CD14-positive monocyte (primary cell): ENCODE measurements around the gene WDR41. TPM values are rescaled to one million over a fixed set of nuclear protein-coding genes. Genes with fewer than 3 reads are reported as not detected.

Experiments
- DNase-seq, 3 donors: peaks; one replicate each; pipeline ENCODE4 v3.0.0-alpha.2; 2011 to 2022
- H2AFZ ChIP-seq: 2 replicates; pipeline ENCODE4 v1.6.0; 2012; ENCODE audit warnings: mild to moderate bottlenecking, low read depth, low read length, inconsistent platforms; ENCODE audit not compliant: insufficient read depth, poor library complexity, severe bottlenecking
- H3K27ac ChIP-seq, 2 donors: 1 replicate in 1 of 2; 2 replicates in 1 of 2; pipeline ENCODE4 v1.5.1; 2012 to 2013; ENCODE audit warnings: low read length in 2 of 2, control low read depth in 1 of 2, inconsistent platforms in 1 of 2, low read depth in 1 of 2, mild to moderate bottlenecking in 1 of 2
- H3K27me3 ChIP-seq, 2 donors: one replicate each; pipeline versions ENCODE4 v1.6.0 to v1.6.1; 2011 to 2013; ENCODE audit warnings: low read length in 2 of 2; ENCODE audit not compliant: control insufficient read depth in 2 of 2, insufficient read depth in 2 of 2
- H3K36me3 ChIP-seq, 2 donors: replicated peaks in 1 of 2; 1 replicate in 1 of 2; 2 replicates in 1 of 2; pipeline versions ENCODE4 v1.5.1 to v1.6.1; 2012 to 2013; ENCODE audit warnings: low read length in 2 of 2, control low read depth in 1 of 2, inconsistent platforms in 1 of 2, mild to moderate bottlenecking in 1 of 2; ENCODE audit not compliant: insufficient read depth in 2 of 2, control insufficient read depth in 1 of 2
- H3K4me1 ChIP-seq, 2 donors: 1 replicate in 1 of 2; 2 replicates in 1 of 2; pipeline versions ENCODE4 v1.5.1 to v1.6.1; 2012 to 2013; ENCODE audit warnings: low read length in 2 of 2, control low read depth in 1 of 2, inconsistent platforms in 1 of 2, mild to moderate bottlenecking in 1 of 2, moderate library complexity in 1 of 2; ENCODE audit not compliant: insufficient read depth in 2 of 2, control insufficient read depth in 1 of 2
- H3K4me2 ChIP-seq: replicated peaks from 2 replicates; pipeline ENCODE3; 2012; ENCODE audit warnings: low read length, moderate library complexity, mild to moderate bottlenecking; ENCODE audit not compliant: poor library complexity, severe bottlenecking; ENCODE audit errors: extremely low read depth
- H3K4me3 ChIP-seq, 3 experiments: fragments of 200-600 bp in 1 of 3; sonication (generic) in 1 of 3; replicated peaks in 1 of 3; 1 replicate in 2 of 3; 2 replicates in 1 of 3; pipeline ENCODE4 v1.5.1; 2011 to 2013; ENCODE audit warnings: low read length in 3 of 3, mild to moderate bottlenecking in 3 of 3, control low read depth in 2 of 3, low read depth in 2 of 3, inconsistent platforms in 1 of 3, moderate library complexity in 1 of 3
- H3K79me2 ChIP-seq: 2 replicates; pipeline ENCODE4 v1.6.0; 2012; ENCODE audit warnings: mild to moderate bottlenecking, control low read depth, inconsistent platforms, low read length, moderate library complexity; ENCODE audit not compliant: insufficient read depth
- H3K9ac ChIP-seq: 2 replicates; pipeline ENCODE4 v1.6.0; 2017; ENCODE audit warnings: low read length, mild to moderate bottlenecking; ENCODE audit not compliant: insufficient read depth, poor library complexity, severe bottlenecking
- H3K9me3 ChIP-seq, 2 donors: replicated peaks in 1 of 2; 1 replicate in 1 of 2; 2 replicates in 1 of 2; pipeline versions ENCODE4 v1.5.1 to v1.6.1; 2012 to 2013; ENCODE audit warnings: low read length in 2 of 2, control low read depth in 1 of 2; ENCODE audit not compliant: control insufficient read depth in 1 of 2, insufficient read depth in 1 of 2
- H4K20me1 ChIP-seq: 2 replicates; pipeline ENCODE4 v1.6.0; 2012; ENCODE audit warnings: mild to moderate bottlenecking, low read length, control low read depth, moderate library complexity; ENCODE audit not compliant: insufficient read depth
- H3K27ac Mint-ChIP-seq, 7 donors: one replicate each; pipeline ENCODE4 v1.8.0; 2020; ENCODE audit warnings: mild to moderate bottlenecking in 7 of 7, mixed read lengths in 7 of 7, moderate library complexity in 6 of 7, inconsistent platforms in 2 of 7
- H3K27me3 Mint-ChIP-seq, 3 donors: one replicate each; pipeline ENCODE4 v1.8.0; 2021 to 2022; ENCODE audit warnings: low read depth in 3 of 3, mild to moderate bottlenecking in 3 of 3, mixed read lengths in 3 of 3, moderate library complexity in 3 of 3, inconsistent platforms in 1 of 3
- H3K36me3 Mint-ChIP-seq, 2 donors: one replicate each; pipeline ENCODE4 v1.8.0; 2020; ENCODE audit warnings: mixed read lengths in 2 of 2, inconsistent platforms in 1 of 2, mild to moderate bottlenecking in 1 of 2
- H3K4me1 Mint-ChIP-seq: one replicate; pipeline ENCODE4 v1.8.0; 2020; ENCODE audit warnings: mild to moderate bottlenecking, mixed read lengths
- H3K4me3 Mint-ChIP-seq, 2 donors: one replicate each; pipeline ENCODE4 v1.8.0; 2020; ENCODE audit warnings: mild to moderate bottlenecking in 2 of 2, mixed read lengths in 2 of 2, moderate library complexity in 1 of 2
- H3K9me3 Mint-ChIP-seq, 7 donors: one replicate each; pipeline ENCODE4 v1.8.0; 2020 to 2022; ENCODE audit warnings: mixed read lengths in 7 of 7, mild to moderate bottlenecking in 6 of 7, moderate library complexity in 6 of 7, inconsistent platforms in 2 of 7
- WGBS: methylation state at CpG from one replicate; pipeline ENCODE4 v1.1.5; 2013; ENCODE audit warnings: missing lambda C conversion rate; ENCODE audit not compliant: insufficient coverage; 5-methylcytosine and 5-hydroxymethylcytosine counted together
- intact Hi-C, 2 donors: fragments of 100-400 bp; cut with micrococcal nuclease; formaldehyde crosslinking; loops; one replicate each; pipeline versions ENCODE4 v1.15.0 to v1.15.1; 2023
- polyA plus RNA-seq, 3 donors: library from polyadenylated mRNA; depleted of rRNA in 1 of 3; unstranded in 2 of 3; stranded (reverse) in 1 of 3; fragments of 300-500 nt in 2 of 3; fragments of >200 nt in 1 of 3; fragmentation: Illumina TruSeq in 2 of 3; gene quantifications; 1 replicate in 2 of 3; 2 replicates in 1 of 3; pipeline ENCODE4 v1.2.3, GENCODE V29; 2012 to 2021
- TF ChIP-seq, protein P1 (sequence below): fragments of 200-600 bp; IDR thresholded peaks from one replicate; pipeline ENCODE4 v1.8.0; 2022; ENCODE audit warnings: antibody characterized with exemption, mild to moderate bottlenecking

The WDR41 gene
- polyA plus RNA-seq, 3 donors: 19.6 to 64.0 (median 47.5) TPM

DNA sequence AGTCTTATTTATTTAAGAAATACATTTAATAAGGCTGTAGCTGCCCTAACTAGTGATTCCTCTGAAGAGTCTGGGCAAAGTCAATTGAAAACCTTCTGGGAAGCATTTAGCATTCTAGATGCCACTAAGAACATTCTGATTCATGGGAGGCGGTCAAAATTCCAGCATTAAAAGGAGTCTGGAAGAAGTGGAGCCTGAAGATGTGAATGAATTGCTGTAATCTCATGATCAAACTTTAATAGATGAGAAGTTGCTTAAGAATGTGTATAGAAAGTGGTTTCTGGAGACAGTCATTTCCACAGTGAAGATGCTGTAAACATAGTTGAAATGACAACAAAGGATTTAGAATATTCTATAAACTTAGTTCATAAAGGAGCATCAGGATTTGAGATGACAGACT lies 61.4 kb downstream of the WDR41 start:
- no peaks in the 10 kb centered on the region for H3K79me2 ChIP-seq
- no peaks in the 10 kb centered on the region for H3K9me3 ChIP-seq
- DNase-seq: no peak
- Mint-ChIP-seq H3K36me3 (peaks cover 67 to 68% of the 10 kb centered on the region in 2 donors), H3K9me3 (no peaks in the 10 kb centered on the region), H3K27ac (peak overlapping the region in 1 of 7 donors; percentile 11), H3K4me1 (no peaks in the 10 kb centered on the region), H3K27me3 (no peaks in the 10 kb centered on the region), H3K4me3 (no peak overlapping the region)
- TF ChIP-seq, protein P1, sequence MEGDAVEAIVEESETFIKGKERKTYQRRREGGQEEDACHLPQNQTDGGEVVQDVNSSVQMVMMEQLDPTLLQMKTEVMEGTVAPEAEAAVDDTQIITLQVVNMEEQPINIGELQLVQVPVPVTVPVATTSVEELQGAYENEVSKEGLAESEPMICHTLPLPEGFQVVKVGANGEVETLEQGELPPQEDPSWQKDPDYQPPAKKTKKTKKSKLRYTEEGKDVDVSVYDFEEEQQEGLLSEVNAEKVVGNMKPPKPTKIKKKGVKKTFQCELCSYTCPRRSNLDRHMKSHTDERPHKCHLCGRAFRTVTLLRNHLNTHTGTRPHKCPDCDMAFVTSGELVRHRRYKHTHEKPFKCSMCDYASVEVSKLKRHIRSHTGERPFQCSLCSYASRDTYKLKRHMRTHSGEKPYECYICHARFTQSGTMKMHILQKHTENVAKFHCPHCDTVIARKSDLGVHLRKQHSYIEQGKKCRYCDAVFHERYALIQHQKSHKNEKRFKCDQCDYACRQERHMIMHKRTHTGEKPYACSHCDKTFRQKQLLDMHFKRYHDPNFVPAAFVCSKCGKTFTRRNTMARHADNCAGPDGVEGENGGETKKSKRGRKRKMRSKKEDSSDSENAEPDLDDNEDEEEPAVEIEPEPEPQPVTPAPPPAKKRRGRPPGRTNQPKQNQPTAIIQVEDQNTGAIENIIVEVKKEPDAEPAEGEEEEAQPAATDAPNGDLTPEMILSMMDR: no peak
- H4K20me1 ChIP-seq: no peaks in the 10 kb centered on the region
- H3K27me3 ChIP-seq: no peaks in the 10 kb centered on the region
- intact Hi-C loops: no loop called here
- H3K27ac ChIP-seq: no peak overlapping the region
- H2AFZ ChIP-seq: no peak overlapping the region
- no peak overlapping the region for H3K4me3 ChIP-seq
- WGBS: no CpG with 5 or more reads among the region's 1 CpG
- peaks cover 77 to 91% of the 10 kb centered on the region in 2 donors for H3K36me3 ChIP-seq
- H3K4me2 ChIP-seq: no peak overlapping the region
- no peaks in the 10 kb centered on the region for H3K4me1 ChIP-seq
- H3K9ac ChIP-seq: no peak overlapping the region

- Mint-ChIP-seq H3K9me3 (peaks cover 0 to 3% (median 2%) of the 10 kb centered on the region in 7 donors), H3K36me3 (peaks cover 65% of the 10 kb centered on the region in 2 donors), H3K4me1 (no peaks in the 10 kb centered on the region), H3K27me3 (no peaks in the 10 kb centered on the region), H3K4me3 (no peak overlapping the region), H3K27ac (no peak overlapping the region)
- DNase-seq: no peak
- TF ChIP-seq, protein P1: no peak
- H3K9ac ChIP-seq: no peak overlapping the region
- no peaks in the 10 kb centered on the region for H3K4me1 ChIP-seq
- H3K4me3 ChIP-seq: no peak overlapping the region
- no peaks in the 10 kb centered on the region for H3K79me2 ChIP-seq
- whole genome bisulfite sequencing: no CpG with 5 or more reads among the region's 5 CpGs
- no peak overlapping the region for H2AFZ ChIP-seq
- intact Hi-C loops: no loop called here
- H3K9me3 ChIP-seq: no peaks in the 10 kb centered on the region
- H4K20me1 ChIP-seq: no peaks in the 10 kb centered on the region
- peaks cover 60 to 86% of the 10 kb centered on the region in 2 donors for H3K36me3 ChIP-seq
- H3K4me2 ChIP-seq: no peak overlapping the region
- no peak overlapping the region for H3K27ac ChIP-seq
- no peaks in the 10 kb centered on the region for H3K27me3 ChIP-seq
Measured at GRCh38 chr5:77428526-77428925, 63.6 kb downstream of the WDR41 start.
